GM12872 (cell line): ENCODE results near the gene EHMT1.

Experiments used
- TF ChIP-seq, protein P1 (sequence below): IDR thresholded peaks from 3 replicates; pipeline ENCODE4 v1.5.1; 2011; ENCODE audit warnings: low read depth, mild to moderate bottlenecking, low read length, moderate library complexity; ENCODE audit not compliant: insufficient read depth

Gene EHMT1

GRCh38 chr9:137797206-137798120 is 178.7 kb downstream of the EHMT1 start:
- TF ChIP-seq, protein P1, sequence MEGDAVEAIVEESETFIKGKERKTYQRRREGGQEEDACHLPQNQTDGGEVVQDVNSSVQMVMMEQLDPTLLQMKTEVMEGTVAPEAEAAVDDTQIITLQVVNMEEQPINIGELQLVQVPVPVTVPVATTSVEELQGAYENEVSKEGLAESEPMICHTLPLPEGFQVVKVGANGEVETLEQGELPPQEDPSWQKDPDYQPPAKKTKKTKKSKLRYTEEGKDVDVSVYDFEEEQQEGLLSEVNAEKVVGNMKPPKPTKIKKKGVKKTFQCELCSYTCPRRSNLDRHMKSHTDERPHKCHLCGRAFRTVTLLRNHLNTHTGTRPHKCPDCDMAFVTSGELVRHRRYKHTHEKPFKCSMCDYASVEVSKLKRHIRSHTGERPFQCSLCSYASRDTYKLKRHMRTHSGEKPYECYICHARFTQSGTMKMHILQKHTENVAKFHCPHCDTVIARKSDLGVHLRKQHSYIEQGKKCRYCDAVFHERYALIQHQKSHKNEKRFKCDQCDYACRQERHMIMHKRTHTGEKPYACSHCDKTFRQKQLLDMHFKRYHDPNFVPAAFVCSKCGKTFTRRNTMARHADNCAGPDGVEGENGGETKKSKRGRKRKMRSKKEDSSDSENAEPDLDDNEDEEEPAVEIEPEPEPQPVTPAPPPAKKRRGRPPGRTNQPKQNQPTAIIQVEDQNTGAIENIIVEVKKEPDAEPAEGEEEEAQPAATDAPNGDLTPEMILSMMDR, result no peak

DNA sequence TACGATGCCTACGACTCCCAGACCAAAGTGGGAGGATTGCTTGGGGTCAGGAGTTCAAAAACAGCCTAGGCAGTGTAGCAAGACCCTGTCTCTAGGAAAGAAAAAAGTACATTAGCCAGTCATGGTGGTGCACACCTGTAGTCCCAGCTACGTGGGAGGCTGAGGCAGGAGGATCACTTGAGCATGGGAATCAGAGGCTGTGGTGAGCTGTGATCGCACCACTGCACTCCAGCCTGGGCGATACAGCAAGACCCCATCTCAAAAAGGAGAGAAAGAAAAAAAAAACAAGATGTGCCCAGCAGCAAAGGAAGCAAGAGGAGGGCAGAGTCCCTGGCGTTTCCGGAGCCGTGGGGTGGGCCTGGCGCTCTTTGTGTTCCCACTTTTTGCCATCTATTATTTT is 179.3 kb downstream of the EHMT1 start:
- TF ChIP-seq, protein P1, result no peak

DNA sequence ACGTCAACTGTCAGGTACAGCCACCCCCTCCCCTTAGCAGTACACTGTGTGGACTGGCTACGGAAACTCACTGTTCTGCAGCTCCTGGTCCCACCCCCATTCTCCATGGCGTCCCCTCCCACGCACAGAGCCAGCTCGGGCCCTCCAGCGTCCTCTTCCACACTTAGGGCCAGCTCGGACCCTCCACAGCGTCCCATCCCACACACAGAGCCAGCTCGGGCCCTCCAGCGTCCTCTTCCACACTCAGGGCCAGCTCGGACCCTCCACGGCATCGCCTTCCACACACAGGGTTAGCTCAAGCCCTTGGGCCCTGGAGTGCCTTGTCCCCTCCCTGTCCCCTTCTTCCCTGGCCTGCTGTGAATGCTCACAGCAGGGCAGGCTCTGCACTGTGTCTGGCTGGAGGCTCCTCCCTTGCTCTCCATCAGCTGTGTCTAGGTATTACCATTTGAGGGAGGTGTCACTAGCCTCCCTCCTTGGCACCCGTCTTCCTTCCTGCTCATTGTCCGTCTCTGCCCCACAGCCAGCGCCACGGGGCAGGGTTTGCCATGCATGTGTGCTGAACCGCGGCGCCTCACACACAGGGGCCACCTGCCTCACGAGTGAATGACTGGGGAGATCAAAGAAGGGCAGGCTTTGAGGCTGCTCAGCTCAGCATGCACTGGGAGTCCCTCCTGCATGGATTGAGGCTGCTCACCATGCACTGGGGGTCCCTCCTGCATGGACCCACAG is 180.3 kb downstream of the EHMT1 start:
- TF ChIP-seq, protein P1, result no peak

DNA sequence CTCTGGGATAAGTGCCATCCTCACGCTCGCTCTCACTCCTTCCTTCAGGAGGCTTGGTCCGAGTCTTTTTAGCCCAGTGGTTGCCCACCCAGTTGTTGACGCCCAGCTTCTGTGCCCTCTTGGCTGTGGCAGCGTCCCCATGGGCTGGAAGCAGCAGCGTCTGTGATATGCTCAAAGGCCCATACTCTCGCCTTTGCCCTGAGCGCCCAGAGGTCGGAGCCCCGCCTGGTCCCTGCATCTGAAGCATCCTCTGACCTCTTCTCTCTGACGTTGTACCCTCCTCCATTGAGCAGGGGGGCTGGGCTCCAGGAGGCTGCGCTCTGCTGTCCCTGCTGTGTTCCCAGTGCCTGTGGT is 180.8 kb downstream of the EHMT1 start:
- TF ChIP-seq, protein P1, result no peak

- TF ChIP-seq, protein P1, result no peak
Observed at GRCh38 chr9:137800196-137801022, 181.6 kb downstream of the EHMT1 start.

- TF ChIP-seq, protein P1, result no peak
Observed at GRCh38 chr9:137801023-137801319, 182.2 kb downstream of the EHMT1 start.

GRCh38 chr9:137802021-137802420 is 183.2 kb downstream of the EHMT1 start:
- TF ChIP-seq, protein P1, result no peak
